HepG2 (cell line): ENCODE results near the gene SETD7. TPM values are rescaled to one million over a fixed set of nuclear protein-coding genes. Genes with fewer than 3 reads are reported as not detected.

Experiments
- DNMT3B ChIP-seq: conservative IDR thresholded peaks from 2 replicates; pipeline ENCODE4 v1.6.1; 2016; ENCODE audit warnings: missing biosample characterization, control low read depth
- HNRNPL ChIP-seq: fragments of 200-400 bp; formaldehyde crosslinking; IDR thresholded peaks from 2 replicates; pipeline ENCODE4 v1.6.1; 2017; ENCODE audit warnings: mild to moderate bottlenecking, low read depth, low read length
- HNRNPLL ChIP-seq: fragments of 200-400 bp; formaldehyde crosslinking; IDR thresholded peaks from 2 replicates; pipeline ENCODE4 v1.6.1; 2017; ENCODE audit warnings: mild to moderate bottlenecking, low read depth, low read length; ENCODE audit not compliant: poor library complexity, severe bottlenecking
- JARID2 ChIP-seq: sonication (generic); formaldehyde crosslinking; IDR thresholded peaks from 2 replicates; pipeline ENCODE4 v1.8.1; 2023; ENCODE audit warnings: missing genetic modification reagents, inconsistent platforms; ENCODE audit not compliant: insufficient replicate concordance
- KAT7 ChIP-seq: IDR thresholded peaks from 2 replicates; pipeline ENCODE4 v1.6.1; 2018; ENCODE audit warnings: borderline replicate concordance, missing compliant biosample characterization
- MED13 ChIP-seq: sonication (generic); formaldehyde crosslinking; IDR thresholded peaks from 2 replicates; pipeline ENCODE4 v1.5.0; 2020; ENCODE audit warnings: missing genetic modification reagents
- MIXL1 ChIP-seq: IDR thresholded peaks from 2 replicates; pipeline ENCODE4 v1.6.1; 2016
- NAIF1 ChIP-seq: sonication (generic); formaldehyde crosslinking; IDR thresholded peaks from 2 replicates; pipeline ENCODE4 v1.5.0; 2020; ENCODE audit warnings: mild to moderate bottlenecking, missing genetic modification reagents, borderline replicate concordance
- ZBTB49 ChIP-seq: sonication (generic); formaldehyde crosslinking; IDR thresholded peaks from 2 replicates; pipeline ENCODE4 v1.4.0; 2020; ENCODE audit warnings: missing genetic modification reagents, borderline replicate concordance
- ZGPAT ChIP-seq: IDR thresholded peaks from 2 replicates; pipeline ENCODE4 v1.6.1; 2016; ENCODE audit warnings: mild to moderate bottlenecking
- ZNF891 ChIP-seq: sonication (generic); formaldehyde crosslinking; IDR thresholded peaks from 2 replicates; pipeline ENCODE4 v1.5.0; 2020; ENCODE audit warnings: mild to moderate bottlenecking, missing genetic modification reagents
- polyA plus RNA-seq, 8 experiments: library from polyadenylated mRNA; depleted of rRNA in 3 of 8; stranded (reverse) in 7 of 8; unstranded in 1 of 8; fragments of >200 nt; fragmentation: Illumina TruSeq in 4 of 8; extraction: Trizol in 4 of 8; gene quantifications; 2 replicates each; pipeline versions ENCODE4 v1.2.1 to v1.2.3, GENCODE V29; 2011 to 2016; ENCODE audit warnings: low read depth in 4 of 8, missing spikeins in 1 of 8, mixed read lengths in 1 of 8; ENCODE audit not compliant: insufficient read depth in 1 of 8
- total RNA-seq, 5 experiments: library from RNA; depleted of rRNA; stranded (reverse); fragments of >200 nt; fragmentation: Illumina TruSeq; extraction: Trizol; gene quantifications; 2 replicates each; pipeline ENCODE4 v1.2.3, GENCODE V29; 2016; ENCODE audit warnings: low read depth in 1 of 5
- TF ChIP-seq, protein P1 (sequence below): sonication (generic); formaldehyde crosslinking; IDR thresholded peaks from 2 replicates; pipeline ENCODE4 v1.5.1; 2020; ENCODE audit warnings: mild to moderate bottlenecking, missing genetic modification reagents, borderline replicate concordance
- TF ChIP-seq, protein P2 (sequence below), 2 experiments: sonication (generic) in 1 of 2; formaldehyde crosslinking in 1 of 2; IDR thresholded peaks; 2 replicates each; pipeline versions ENCODE4 v1.4.0 to v1.6.1; 2016 to 2020; ENCODE audit warnings: borderline replicate concordance in 1 of 2, low read depth in 1 of 2, mild to moderate bottlenecking in 1 of 2, missing genetic modification reagents in 1 of 2

Gene SETD7
- total and polyA plus RNA-seq, 2 of the 13 experiments (the other 11 are each of a cell fraction or from before 2014, with no cell fraction given) = 0.08 to 0.22 TPM

GRCh38 chr4:139453041-139453370 is 103.0 kb downstream of the SETD7 start (continued):
- TF ChIP-seq NAIF1 (no peak), KAT7 (CRISPR knock-in tag) (peak; percentile 52; the same call in 1 of the 2 replicates), JARID2 (CRISPR knock-in tag) (no peak), HNRNPLL (no peak), ZBTB49 (CRISPR knock-in tag) (no peak), DNMT3B (CRISPR knock-in tag) (no peak; the same call in 1 of the 2 replicates), MED13 (no peak), ZGPAT (CRISPR knock-in tag) (no peak), ZNF891 (CRISPR knock-in tag) (no peak), MIXL1 (CRISPR knock-in tag) (peak; percentile 39; the same call in 1 of the 2 replicates), HNRNPL (no peak)
- TF ChIP-seq, protein P1, sequence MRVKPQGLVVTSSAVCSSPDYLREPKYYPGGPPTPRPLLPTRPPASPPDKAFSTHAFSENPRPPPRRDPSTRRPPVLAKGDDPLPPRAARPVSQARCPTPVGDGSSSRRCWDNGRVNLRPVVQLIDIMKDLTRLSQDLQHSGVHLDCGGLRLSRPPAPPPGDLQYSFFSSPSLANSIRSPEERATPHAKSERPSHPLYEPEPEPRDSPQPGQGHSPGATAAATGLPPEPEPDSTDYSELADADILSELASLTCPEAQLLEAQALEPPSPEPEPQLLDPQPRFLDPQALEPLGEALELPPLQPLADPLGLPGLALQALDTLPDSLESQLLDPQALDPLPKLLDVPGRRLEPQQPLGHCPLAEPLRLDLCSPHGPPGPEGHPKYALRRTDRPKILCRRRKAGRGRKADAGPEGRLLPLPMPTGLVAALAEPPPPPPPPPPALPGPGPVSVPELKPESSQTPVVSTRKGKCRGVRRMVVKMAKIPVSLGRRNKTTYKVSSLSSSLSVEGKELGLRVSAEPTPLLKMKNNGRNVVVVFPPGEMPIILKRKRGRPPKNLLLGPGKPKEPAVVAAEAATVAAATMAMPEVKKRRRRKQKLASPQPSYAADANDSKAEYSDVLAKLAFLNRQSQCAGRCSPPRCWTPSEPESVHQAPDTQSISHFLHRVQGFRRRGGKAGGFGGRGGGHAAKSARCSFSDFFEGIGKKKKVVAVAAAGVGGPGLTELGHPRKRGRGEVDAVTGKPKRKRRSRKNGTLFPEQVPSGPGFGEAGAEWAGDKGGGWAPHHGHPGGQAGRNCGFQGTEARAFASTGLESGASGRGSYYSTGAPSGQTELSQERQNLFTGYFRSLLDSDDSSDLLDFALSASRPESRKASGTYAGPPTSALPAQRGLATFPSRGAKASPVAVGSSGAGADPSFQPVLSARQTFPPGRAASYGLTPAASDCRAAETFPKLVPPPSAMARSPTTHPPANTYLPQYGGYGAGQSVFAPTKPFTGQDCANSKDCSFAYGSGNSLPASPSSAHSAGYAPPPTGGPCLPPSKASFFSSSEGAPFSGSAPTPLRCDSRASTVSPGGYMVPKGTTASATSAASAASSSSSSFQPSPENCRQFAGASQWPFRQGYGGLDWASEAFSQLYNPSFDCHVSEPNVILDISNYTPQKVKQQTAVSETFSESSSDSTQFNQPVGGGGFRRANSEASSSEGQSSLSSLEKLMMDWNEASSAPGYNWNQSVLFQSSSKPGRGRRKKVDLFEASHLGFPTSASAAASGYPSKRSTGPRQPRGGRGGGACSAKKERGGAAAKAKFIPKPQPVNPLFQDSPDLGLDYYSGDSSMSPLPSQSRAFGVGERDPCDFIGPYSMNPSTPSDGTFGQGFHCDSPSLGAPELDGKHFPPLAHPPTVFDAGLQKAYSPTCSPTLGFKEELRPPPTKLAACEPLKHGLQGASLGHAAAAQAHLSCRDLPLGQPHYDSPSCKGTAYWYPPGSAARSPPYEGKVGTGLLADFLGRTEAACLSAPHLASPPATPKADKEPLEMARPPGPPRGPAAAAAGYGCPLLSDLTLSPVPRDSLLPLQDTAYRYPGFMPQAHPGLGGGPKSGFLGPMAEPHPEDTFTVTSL (CRISPR knock-in tag) = no peak
- TF ChIP-seq, protein P2, sequence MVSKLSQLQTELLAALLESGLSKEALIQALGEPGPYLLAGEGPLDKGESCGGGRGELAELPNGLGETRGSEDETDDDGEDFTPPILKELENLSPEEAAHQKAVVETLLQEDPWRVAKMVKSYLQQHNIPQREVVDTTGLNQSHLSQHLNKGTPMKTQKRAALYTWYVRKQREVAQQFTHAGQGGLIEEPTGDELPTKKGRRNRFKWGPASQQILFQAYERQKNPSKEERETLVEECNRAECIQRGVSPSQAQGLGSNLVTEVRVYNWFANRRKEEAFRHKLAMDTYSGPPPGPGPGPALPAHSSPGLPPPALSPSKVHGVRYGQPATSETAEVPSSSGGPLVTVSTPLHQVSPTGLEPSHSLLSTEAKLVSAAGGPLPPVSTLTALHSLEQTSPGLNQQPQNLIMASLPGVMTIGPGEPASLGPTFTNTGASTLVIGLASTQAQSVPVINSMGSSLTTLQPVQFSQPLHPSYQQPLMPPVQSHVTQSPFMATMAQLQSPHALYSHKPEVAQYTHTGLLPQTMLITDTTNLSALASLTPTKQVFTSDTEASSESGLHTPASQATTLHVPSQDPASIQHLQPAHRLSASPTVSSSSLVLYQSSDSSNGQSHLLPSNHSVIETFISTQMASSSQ (IDR thresholded peaks at IDR 0.05; ENCODE audit: low read depth) = peak; percentile 86
- TF ChIP-seq, protein P2 (CRISPR knock-in tag; IDR thresholded peaks at IDR 0.05; ENCODE audit: borderline replicate concordance) = 0 out of 2 replicates have a peak, but pooled peaks have one; percentile 65
